COR-L47 (cell line): ENCODE measurements around the gene GRIFIN.
"Not testable (repeated sequence)": the region's sequence is repeated elsewhere in the genome, so short reads cannot be mapped to it uniquely, and the experiment has no call there.

Experiments used
- DNase-seq: peaks from one replicate; lab custom pipeline; 2025; lab: John Stamatoyannopoulos, UW

GRIFIN gene

DNA sequence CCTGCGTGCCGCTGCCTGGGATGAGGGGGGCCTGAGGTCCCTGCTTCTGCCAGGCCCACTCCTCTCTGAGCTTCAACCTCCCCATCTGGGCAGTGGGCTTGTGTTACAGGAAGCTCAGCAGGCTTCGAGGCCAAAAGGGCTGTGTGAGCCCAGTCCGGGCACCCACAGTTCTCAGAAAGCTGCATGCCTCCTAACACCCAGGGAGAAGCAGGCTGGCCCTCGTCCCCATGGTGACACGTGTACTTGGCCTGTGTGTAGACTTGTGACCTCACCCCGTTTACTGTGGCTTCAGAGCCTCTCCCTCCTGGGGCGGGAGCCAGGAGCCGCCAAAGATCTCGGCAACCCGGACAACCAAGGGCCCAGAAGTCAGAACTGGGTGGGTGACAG lies 2.2 kb upstream of the GRIFIN start:
- no peak for DNase-seq

DNA sequence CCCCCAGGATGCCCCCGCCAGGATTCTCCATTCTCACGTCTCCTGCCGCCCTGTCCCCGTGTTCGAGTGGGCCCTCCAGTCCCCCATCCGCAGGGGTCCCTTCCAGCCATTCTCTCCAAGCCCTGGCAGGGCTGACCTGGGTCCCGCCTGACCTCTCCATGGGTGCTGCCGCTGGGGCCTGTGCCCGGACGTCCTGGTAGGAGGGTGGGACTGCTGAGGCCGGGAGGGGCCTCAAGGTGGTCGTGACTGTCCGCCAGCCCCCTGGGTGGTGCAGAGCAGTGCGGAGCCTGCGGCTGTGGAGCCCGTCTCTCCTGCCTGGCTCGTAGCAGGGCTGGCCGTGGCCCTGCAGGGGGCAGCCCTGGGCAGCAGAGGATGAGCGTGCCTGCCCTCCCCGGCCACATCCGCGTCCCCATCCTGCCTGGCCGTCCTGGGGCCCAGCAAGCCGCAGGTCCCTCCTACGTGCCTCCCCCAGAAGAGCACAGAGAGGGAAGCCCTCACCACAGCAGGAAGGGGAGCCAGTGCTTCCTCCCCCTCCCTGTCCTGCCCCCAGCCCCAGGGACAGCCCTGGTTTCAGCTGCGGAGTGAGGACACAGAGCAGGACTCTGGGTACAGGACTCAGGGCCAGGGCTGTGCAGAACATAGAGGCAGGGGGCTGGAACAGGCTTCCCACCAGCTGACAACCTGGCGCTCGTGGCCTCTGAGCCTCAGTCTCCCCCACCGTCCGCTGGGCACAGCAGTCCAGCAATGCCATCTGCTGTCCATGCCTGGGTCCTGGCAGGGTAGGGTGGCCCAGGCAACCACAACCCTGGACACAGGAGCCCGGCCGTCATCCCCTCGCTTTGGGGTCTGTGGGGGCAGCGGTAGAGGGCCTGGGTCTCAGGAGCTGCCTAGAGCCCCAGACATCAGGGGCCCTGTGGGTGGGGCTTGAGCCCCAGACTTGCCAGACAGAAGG lies 1.5 kb upstream of the GRIFIN start:
- no peak for DNase-seq

DNA sequence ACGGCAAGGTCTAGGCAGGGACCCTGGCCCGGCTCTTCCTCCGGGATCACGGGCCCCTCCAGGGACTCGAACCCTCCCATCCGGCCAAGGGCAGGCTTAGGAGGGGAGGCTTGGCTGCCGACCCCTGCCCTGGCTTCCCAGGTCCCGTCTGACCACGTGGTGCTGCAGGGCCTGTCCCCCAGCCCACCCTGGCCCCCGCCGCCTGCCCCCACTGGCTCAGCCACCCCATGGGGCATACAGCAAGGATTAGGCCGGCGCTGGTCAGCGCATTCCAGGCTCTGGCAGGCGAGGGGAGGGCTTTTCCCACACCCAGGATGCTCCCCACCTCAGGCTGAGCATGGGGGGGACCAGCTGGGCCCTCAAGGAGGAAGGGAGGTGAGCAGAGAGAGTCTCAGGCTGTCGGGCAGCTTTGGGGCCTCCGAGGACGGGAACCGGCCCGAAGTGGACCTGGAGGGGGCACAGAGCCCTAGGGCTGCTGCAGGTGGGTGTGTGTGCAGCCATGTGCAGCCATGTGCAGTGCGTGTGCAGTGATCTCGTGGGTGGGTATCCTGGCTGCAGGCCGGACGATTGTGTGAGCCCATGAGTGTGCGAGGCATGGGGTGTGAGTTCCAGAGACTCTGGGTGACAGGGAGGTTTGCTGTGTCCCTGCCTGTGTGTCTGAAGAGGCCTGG lies 713 bp upstream of the GRIFIN start:
- no peak for DNase-seq

DNA sequence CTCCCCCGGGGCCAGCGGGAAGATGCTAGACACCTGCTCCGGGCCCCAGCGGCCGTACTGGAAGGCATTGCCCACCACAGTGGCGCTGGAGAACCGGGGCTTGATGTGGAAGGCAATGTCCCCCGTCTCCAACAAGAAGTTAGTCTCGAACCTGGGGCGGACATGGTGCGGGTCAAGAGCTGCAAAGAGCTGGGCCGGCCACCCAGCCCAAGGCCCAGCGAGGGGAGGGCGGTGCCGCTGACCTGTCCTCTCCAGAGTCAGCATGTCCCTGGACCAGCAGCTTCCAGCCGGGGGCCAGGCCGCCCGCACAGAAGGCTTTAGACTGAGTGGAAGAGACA lies 551 bp downstream of the GRIFIN start:
- DNase-seq = no peak

DNA sequence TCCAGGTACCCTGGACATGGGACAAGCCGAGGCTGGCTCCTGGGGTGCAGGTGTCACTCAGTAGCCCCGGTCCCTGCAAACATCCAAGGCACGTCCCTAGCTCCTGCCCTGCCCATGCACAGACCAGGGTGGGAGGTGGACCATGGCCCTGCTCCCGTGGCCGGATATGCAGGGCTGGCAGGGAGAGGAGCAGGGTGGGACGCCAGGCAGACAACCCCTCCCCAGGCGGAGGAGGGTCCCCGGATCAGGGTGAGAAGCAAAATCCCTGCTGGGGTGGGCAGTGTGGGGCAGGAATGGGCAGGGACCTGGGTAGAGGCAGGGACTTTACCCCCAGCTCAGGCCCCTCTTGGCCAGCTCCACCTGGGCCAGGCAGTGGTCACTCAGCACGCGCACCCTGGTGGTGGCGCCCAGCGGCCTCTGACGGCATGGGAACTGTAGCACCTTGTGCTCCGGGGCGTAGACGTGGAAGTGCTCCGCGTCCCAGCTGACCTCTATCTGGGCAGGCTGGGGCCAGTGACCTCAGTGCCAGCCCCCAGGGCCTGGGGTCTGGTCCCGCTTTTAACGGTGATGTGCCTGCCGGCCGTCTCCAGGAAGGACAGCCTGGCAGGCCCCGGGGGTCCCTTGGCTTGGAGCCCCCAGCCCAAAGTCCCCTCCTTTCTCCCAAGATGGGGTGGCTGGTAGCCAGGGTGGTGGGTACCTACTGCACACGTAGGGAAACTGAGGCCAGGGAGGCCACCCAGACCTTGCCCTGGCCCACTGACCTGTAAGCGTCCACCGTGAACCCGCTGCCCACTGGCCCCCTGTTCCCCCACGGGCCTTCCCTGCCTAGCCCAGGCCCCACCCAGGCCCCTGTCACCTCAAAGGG lies 1.2 kb downstream of the GRIFIN start:
- no peak for DNase-seq

DNA sequence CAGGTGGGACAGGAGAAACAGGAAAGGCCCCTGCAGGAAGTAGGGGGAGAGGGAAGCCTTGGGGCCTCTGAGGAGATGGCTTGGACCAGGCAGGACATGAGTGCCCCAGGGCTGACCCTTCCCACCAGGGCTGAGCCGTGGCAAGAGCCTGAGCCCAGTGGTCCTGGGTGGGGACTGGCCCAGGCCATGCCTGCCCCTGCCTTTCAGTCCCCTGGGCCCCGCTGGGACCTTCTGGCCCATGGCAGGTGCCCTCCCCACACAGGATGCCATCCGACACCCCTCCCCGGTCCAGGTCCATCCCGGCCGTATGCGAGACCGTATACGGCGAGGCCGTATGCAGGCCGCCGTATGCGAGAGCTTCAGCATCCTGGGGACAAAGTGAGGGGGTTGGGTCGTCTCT lies 2.0 kb downstream of the GRIFIN start:
- DNase-seq = no peak

DNA sequence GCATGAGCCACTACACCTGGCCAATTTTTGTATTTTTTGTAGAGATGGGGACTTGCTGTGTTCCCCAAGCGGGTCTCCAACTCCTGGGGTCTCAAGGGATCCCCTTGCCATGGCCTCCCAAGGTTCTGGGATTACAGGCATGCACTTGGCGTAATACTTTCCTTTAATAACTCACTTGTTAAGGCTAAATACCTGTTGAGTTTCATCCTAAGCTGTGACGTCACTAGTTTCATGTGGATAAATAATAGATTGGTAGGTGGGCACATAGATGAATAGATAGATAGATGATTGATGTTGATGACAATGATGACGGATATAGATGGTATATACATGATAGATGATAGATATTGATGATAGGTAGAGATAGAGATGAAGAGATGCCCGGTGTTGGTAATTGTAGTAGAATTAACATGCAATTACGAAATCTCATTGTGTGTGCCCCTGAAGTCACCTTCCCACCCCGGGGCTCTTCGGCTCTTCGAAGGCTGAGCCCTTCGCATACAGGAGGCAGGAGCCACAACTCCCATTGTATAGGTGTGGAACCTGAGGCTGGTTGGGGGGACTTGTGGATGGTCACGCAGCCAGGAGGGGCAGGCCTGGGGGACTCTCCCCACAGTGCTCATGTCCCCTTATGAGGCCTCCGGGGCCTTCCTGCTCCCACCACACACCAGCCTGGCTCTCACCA lies 2.6 kb downstream of the GRIFIN start:
- DNase-seq = no peak

DNA sequence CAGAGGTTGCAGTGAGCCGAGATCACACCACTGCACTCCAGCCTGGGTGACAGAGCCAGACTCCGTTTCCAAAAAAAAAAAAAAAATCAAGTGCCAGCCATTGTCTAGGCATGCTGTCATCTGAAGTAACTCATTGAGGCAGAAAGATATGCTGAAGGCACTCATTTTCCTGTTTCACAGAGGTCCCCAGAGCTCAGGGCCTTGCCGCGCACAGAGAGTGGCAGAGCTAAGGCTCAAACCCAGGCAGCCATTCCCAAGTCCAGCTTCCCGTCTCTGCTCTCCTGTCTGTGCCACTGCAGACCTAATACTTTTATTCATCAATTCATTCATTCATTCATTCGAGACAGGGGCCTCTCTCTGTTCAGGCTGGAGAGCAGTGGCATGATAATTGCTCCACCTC lies 3.5 kb downstream of the GRIFIN start:
- no peak for DNase-seq

DNA sequence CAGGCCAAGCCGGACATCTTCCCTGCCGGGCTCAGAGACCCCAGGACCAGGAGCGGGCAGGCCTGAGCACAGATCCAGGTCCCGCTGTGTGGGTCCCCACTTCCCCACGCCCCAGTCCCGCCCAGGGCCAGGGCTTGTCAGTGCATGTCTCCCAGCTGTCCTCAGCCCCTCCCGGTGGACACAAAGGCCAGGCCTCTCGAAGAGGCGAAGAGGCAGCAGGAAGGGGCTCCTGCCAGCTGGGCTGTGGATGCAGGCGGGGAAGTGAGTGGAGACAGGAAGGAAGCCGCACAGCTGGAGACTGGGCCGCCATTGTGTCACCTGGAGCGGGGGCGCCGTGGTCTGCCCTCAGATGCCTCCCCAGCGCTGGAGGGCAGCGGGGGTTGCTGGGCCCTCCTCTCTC lies 4.8 kb downstream of the GRIFIN start:
- DNase-seq = peak; percentile 75

DNA sequence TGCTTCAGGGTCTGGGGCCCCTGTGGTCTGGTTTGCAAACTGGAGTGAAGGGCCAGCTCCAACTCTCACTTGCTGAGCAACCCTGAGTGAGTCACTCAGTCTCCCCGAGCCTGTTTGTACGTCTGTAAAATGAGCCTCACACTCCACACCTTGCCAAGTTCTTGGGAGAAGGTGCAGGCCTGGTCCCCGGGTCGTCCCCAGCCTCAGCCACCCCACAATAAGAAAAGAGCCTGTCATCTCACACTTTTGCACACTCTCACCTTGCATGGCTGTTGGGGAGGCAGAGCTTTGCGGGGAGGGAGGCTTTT lies 5.2 kb downstream of the GRIFIN start:
- no peak for DNase-seq

DNA sequence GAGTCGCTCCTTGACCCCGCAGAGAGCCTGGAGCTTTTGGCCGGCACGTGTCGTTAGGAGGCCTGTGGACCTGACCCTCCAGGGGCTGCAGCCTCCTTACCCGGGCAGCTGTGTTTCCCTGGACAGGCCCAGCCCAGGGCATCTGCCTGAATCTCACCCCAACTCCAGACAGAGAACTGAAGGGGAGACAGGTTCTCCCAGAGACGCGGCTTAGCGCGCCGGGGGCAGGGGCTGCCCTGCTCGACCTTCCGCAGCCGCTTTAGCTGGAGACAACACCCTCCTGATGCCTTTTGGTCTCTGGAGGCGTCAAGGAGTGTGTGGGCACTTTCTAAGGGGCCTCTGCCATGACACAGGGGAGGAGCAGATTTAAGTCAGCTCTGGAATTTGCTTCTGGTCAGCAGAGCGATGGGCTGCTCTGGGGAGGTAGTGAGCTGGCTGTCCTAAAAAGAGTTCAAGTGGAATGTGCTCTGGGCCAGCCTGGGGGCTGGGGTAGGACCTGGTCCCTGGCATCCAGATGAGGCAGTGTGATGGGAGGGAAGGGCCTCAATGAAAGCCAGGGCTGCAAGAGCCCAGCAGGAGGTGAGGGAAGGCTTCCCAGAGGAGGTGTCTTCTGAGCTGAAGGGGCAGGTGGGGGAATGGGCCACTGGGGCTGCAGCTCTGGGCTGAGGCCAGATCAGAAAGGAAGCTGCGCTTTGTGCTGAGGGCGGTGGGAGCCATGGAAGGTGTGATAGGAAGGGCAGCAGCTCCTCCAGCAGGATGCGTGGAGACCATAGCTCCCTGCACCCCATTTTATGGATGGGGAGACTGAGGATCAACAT lies 5.8 kb downstream of the GRIFIN start:
- no peak for DNase-seq

DNA sequence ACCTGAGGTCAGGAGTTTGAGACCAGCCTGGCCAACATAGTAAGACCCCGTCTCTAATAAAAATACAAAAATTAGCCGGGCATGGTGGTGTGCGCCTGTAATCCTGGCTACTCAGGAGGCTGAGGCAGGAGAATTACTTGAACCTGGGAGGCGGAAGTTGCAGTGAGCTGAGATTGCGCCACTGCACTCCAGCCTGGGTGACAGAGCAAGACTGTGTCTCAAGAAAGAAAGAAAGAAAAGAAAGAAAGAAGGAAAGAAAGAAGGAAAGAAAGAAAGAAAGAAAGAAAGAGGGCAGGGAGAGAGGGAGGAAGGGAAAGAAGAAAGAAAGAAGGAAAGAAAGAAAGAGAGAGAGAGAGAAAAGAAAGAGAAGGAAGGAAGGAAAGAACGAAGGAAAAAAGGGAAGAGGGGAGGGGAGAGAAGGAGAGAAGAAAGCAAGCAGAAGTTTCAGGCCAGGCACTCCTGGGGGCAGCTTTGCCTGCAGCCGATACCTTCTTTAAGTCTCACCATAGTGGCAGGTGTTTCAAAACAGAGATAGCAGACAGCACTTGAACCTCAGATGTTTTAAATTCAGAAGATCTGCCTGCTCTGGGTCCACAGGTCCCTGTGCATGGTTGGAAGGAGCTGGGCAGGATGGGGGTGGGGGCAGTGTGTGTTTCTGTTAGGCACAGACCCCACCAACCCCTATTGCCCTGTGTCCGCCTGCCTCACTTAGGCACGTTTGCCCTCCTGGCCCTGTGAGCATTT lies 6.6 kb downstream of the GRIFIN start:
- DNase-seq = not testable (repeated sequence)

DNA sequence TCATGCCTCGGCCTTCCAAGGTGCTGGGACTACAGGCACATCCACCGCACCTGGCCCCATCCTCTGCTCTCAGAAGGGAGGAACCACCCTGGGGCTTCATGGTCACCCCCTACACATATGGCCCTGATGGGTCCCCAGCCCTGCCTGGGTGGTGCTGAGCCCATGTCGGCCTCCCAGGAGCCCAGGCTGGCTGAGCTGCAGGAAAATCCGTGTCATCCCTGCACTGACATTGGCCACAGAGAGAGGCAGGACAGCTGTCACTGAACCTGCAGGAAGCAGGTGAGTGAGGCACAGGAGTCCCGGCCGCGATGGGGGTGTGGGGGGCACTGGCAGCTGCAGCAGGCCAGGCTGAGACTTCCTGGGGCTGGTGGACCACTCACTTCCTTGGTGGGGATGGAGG lies 8.0 kb downstream of the GRIFIN start:
- DNase-seq = no peak

DNA sequence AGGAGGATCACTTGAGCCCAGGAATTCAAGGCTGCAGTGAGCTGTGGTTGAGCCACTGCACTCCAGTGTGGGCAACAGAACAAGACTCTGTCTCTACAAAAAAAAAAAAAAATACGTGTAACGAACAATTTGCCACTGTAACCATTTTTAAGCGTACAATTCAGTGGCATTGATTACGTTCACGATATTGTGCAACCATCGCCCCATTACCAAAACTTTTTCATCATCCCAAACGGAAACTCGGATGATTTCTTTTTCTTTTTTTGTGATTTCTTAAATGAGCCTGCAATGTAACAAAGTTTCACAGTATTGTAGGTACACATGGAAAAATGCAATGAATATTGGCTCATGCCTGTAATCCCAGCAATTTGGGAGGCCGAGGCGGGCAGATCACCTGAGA lies 9.5 kb downstream of the GRIFIN start:
- no peak for DNase-seq

DNA sequence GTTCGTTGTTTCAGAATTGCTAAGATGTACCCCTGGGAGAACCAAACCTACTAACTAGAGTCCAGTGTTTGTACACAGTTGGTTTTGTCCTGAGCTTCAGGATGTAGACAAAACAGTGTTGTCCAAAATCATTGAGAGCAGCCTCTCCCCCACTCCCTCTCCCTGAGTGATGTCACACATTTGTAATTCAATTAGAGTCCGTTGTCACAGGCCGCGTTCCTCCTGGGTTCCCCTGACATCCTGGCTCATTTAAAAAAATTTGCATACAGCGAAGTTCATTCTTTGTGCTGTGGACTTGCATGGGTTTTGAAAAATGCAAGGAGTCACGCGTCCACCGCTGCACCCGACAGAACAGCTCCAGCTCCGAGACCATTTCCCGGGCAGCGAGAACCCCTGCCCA lies 10.3 kb downstream of the GRIFIN start:
- DNase-seq = no peak

DNA sequence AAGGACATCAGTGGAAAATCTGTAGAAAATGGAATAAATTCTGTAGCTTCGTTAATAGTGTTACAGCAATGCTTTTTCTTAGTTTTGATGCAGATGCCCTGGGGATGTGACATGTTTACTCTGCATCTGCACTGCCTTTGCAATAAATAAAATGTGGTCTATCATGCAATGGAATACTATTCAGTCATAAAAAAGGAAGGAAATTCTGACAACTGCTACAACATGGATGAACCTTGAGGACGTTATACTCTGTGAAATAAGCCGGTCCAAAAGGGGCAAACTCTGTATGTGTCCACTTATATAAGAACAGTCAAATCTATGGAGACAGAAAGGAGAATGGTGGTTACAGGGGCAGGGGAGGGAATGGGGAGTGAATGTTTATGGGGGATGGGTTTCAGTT lies 13.5 kb downstream of the GRIFIN start:
- no peak for DNase-seq

DNA sequence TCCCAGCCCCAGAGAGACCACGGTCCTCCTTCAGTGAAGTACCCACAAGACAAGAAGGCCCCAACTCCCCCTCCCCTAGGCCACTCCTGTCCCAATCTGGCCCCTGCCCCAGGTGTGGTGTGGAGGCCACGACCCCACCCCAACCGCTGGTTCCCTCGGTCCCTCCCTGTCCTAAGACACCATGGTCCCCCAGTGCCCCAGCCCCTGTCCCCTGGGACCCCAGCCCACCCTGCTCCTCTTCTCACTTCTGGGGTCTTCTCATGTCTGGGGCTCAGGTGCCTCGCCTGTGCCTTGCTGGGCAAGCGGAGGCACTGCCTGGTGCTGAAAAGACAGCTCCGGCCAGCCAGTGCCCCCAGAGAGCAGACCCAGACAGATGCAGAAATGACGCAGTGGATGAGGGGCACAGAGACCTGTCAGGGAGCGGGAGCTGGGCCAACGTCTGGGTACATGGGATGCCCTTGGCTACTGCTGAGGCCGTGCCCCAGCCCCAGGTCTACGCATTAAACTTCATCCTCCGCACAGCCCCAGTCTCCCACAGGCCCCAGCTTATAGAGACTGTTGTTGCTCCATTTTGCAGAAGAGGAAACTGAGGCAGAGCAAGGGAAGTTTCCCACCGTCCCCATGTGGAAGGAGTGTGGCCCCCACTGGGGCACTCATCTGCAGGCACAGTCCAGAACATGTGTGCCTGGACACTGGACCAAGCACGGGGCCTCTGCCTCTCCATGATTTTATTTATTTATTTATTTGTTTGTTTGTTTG lies 14.8 kb downstream of the GRIFIN start:
- DNase-seq = no peak

DNA sequence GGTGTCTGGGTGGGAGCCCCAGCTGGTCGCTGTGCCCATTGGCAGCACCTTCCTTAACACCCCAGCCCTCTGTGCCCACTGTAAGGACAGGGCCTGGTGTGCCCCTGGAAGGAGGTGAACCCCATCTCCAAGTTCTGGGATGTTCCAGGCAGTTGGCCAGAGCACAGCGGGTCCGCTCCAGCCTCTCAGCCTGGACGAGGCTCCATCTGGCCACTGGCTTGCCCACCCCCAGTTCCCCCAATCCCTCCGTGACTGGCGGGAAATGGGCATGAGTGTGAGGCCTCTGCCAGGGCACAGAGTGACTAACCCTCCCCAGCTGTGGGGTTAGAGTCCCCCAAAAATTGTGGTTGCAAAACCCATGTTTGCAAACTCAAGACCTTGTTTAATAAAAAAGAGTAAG lies 15.6 kb downstream of the GRIFIN start:
- DNase-seq = no peak

DNA sequence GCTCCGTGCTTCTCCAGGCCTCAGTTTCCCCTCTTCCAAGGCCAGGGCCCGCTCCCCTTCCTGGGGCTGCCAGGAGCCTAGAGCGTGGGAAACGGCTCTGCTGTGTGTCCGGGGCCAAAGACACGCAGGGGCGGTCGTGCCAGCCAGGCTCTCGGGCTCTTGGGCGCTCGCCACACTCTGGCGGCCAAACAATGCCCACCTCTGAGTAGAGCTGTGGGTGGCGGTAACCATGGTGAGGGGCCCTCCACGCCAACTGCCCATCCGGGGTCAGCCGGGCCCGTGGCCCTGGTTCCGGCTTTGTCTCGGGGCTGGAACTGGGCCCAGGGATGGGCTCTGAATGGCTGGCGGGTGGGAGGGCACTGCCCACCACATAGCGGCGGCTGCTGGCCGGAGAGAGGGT lies 16.0 kb downstream of the GRIFIN start:
- DNase-seq = no peak

DNA sequence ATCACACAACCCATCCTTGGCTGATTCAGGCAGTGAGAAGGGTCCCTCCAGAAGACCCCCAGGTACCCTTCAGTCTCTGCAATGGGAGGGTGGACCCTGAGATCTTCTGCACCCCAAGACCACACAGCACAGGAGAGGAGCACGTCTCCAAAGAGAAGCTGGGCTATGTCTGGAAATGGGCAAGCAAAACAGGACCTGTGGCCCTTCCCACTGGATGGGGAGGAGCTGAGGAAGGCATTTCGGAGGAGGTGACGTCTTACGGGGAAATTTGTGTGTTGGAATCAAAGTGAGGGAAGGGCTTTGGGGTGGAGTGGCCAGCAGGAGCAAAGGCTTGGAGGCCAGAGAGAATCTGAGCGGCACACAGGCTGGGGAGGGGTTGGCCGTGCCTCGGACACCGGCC lies 16.5 kb downstream of the GRIFIN start:
- DNase-seq = no peak
